Neutrophil (primary cell): ENCODE measurements around the gene SHC2.

Experiments
- H3K27ac ChIP-seq: fragments of 200-600 bp; sonication (generic); 2 replicates; pipeline ENCODE4 v1.5.1; 2016; ENCODE audit warnings: mild to moderate bottlenecking, moderate library complexity
- H3K27me3 ChIP-seq: fragments of 200-600 bp; sonication (generic); 2 replicates; pipeline ENCODE4 v1.6.0; 2016; ENCODE audit warnings: mild to moderate bottlenecking
- H3K36me3 ChIP-seq: fragments of 200-600 bp; sonication (generic); 2 replicates; pipeline ENCODE4 v1.5.1; 2017
- H3K4me1 ChIP-seq, 2 experiments: fragments of 200-600 bp in 1 of 2; sonication (generic) in 1 of 2; 1 replicate in 1 of 2; 2 replicates in 1 of 2; pipeline versions ENCODE4 v1.5.1 to v1.6.1; 2013 to 2016; ENCODE audit warnings: low read depth in 1 of 2, low read length in 1 of 2, mild to moderate bottlenecking in 1 of 2, moderate library complexity in 1 of 2; ENCODE audit not compliant: control insufficient read depth in 1 of 2, insufficient read depth in 1 of 2
- H3K4me3 ChIP-seq, 2 experiments: fragments of 200-600 bp in 1 of 2; sonication (generic) in 1 of 2; 1 replicate in 1 of 2; 2 replicates in 1 of 2; pipeline ENCODE4 v1.5.1; 2013 to 2016; ENCODE audit warnings: low read depth in 1 of 2, low read length in 1 of 2, mild to moderate bottlenecking in 1 of 2, moderate library complexity in 1 of 2
- H3K9me3 ChIP-seq: fragments of 200-600 bp; sonication (generic); 2 replicates; pipeline ENCODE4 v1.5.1; 2016
- CTCF ChIP-seq: fragments of 200-600 bp; sonication (generic); IDR thresholded peaks from 2 replicates; pipeline ENCODE4 v1.5.1; 2016; ENCODE audit warnings: antibody characterized with exemption

Gene SHC2

GRCh38 chr19:461721-462551 is 1.1 kb upstream of the SHC2 start:
- H3K4me3 ChIP-seq = no peak overlapping the region

GRCh38 chr19:459724-460511 is 915 bp downstream of the SHC2 start:
- no peaks in the 10 kb centered on the region for H3K9me3 ChIP-seq
- no peaks in the 10 kb centered on the region for H3K36me3 ChIP-seq
- no peaks in the 10 kb centered on the region for H3K4me1 ChIP-seq
- TF ChIP-seq CTCF = no peak
- no peak overlapping the region for H3K4me3 ChIP-seq
- peaks cover 79% of the 10 kb centered on the region for H3K27me3 ChIP-seq
- H3K27ac ChIP-seq = no peak overlapping the region

More at GRCh38 chr19:461721-462551, 1.1 kb upstream of the SHC2 start:
- no peak for TF ChIP-seq CTCF
- no peaks in the 10 kb centered on the region for H3K36me3 ChIP-seq
- no peak overlapping the region for H3K27ac ChIP-seq
- no peaks in the 10 kb centered on the region for H3K9me3 ChIP-seq
- H3K27me3 ChIP-seq = peaks cover 74% of the 10 kb centered on the region
- H3K4me1 ChIP-seq = no peaks in the 10 kb centered on the region

GRCh38 chr19:458091-459042 is 2.5 kb downstream of the SHC2 start:
- Histone ChIP-seq H3K4me3 (no peak overlapping the region), H3K4me1 (no peaks in the 10 kb centered on the region), H3K36me3 (no peaks in the 10 kb centered on the region), H3K27me3 (peaks cover 66% of the 10 kb centered on the region), H3K9me3 (no peaks in the 10 kb centered on the region), H3K27ac (no peak overlapping the region)
- no peak for TF ChIP-seq CTCF

- H3K27me3 ChIP-seq = peaks cover 59% of the 10 kb centered on the region
- H3K4me3 ChIP-seq = no peak overlapping the region
- H3K36me3 ChIP-seq = no peaks in the 10 kb centered on the region
- TF ChIP-seq CTCF = no peak
- no peaks in the 10 kb centered on the region for H3K9me3 ChIP-seq
- no peak overlapping the region for H3K27ac ChIP-seq
- no peaks in the 10 kb centered on the region for H3K4me1 ChIP-seq
Observed at GRCh38 chr19:457636-458035, 3.2 kb downstream of the SHC2 start.

GRCh38 chr19:456547-457110 is 4.2 kb downstream of the SHC2 start:
- Histone ChIP-seq H3K9me3 (no peaks in the 10 kb centered on the region), H3K36me3 (no peaks in the 10 kb centered on the region), H3K4me3 (no peak overlapping the region), H3K27me3 (peaks cover 48% of the 10 kb centered on the region), H3K27ac (no peak overlapping the region), H3K4me1 (no peaks in the 10 kb centered on the region)
- TF ChIP-seq CTCF = no peak
